ENCODE measurements around the gene SYP.

SYP gene

DNA sequence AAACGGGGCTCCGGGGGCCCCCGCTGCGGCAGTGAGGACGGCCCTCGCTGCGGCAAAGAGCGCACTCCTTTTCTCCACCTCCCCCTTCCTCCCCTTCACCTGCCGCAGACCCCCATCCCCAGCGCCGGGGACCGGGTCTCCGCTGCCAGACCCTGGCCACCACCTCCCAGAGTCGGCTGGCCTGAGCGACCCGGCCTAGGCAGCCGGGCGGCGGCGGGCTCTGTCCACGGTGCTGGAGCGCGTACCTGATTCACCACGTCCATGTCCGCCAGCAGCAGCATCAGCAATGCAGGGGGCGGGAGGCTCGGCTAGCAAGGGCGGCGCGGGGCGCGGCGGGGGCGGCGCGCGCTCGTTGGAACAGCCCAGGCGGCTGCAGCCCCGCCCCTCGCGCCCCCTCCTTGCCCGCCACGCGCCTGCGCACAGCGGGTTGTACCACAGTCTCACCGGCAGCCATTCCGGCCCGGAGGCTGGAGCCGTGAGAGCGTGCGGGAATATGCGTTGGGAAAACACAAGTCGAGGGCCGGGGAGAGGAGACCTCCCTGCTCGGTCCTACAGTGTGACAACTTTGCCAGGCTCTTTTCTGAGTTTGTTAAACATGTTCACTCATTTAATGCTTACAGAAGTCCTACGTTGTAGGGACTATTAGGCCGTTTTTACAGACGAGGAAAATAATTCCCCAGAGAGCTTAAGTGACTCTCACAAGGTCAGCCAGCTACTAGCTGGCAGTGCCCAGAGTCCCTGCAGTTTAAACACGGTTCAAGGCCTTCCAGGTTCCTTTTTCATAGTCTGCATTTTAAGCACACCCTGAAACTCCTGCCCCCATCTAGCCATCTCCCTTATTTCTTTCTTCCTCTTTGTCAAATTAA, at the start of gene SYP:
Gene SYP (minus strand): TSS at position 288 of the 866 bp plus-strand sequence. CDS start 7 bp downstream, at position 281.
- H3K9ac ChIP-seq: no peak within 1 kb of the TSS
- H3K4me3 ChIP-seq (IDR thresholded peaks at IDR 0.05; ENCODE audit: insufficient read depth, low read depth, low read length): no peak within 1 kb of the TSS
- no peaks in the 10 kb centered on the region for H3K36me3 ChIP-seq (ENCODE audit: insufficient read depth)
- TF ChIP-seq, protein P1, sequence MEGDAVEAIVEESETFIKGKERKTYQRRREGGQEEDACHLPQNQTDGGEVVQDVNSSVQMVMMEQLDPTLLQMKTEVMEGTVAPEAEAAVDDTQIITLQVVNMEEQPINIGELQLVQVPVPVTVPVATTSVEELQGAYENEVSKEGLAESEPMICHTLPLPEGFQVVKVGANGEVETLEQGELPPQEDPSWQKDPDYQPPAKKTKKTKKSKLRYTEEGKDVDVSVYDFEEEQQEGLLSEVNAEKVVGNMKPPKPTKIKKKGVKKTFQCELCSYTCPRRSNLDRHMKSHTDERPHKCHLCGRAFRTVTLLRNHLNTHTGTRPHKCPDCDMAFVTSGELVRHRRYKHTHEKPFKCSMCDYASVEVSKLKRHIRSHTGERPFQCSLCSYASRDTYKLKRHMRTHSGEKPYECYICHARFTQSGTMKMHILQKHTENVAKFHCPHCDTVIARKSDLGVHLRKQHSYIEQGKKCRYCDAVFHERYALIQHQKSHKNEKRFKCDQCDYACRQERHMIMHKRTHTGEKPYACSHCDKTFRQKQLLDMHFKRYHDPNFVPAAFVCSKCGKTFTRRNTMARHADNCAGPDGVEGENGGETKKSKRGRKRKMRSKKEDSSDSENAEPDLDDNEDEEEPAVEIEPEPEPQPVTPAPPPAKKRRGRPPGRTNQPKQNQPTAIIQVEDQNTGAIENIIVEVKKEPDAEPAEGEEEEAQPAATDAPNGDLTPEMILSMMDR (conservative IDR thresholded peaks at IDR 0.05; ENCODE audit: low read depth, low read length): no peak
- no peaks in the 10 kb centered on the region for H3K4me1 ChIP-seq (ENCODE audit: low read depth, poor library complexity, severe bottlenecking)
- H4K20me1 ChIP-seq (ENCODE audit: insufficient read depth): no peaks in the 10 kb centered on the region
- peak within 1 kb of the TSS; percentile 57; the same call in 1 of the 2 replicates for H3K4me2 ChIP-seq
- H3K27me3 ChIP-seq (ENCODE audit: insufficient read depth, low read depth): peaks cover 5% of the 10 kb centered on the region; the same call in 1 of the 2 replicates
- no peak within 1 kb of the TSS for H3K27ac ChIP-seq
- H2AFZ ChIP-seq (ENCODE audit: low read depth): peak within 1 kb of the TSS; percentile 92
- H3K79me2 ChIP-seq (ENCODE audit: insufficient read depth, low read depth): no peaks in the 10 kb centered on the region

- Histone ChIP-seq H4K20me1 (ENCODE audit: insufficient read depth) (no peaks in the 10 kb centered on the region), H3K27ac (no peak overlapping the region), H2AFZ (ENCODE audit: low read depth) (no peak overlapping the region), H3K4me2 (no peak overlapping the region), H3K27me3 (ENCODE audit: insufficient read depth, low read depth) (no peaks in the 10 kb centered on the region), H3K79me2 (ENCODE audit: insufficient read depth, low read depth) (no peaks in the 10 kb centered on the region), H3K9ac (no peak overlapping the region), H3K4me3 (IDR thresholded peaks at IDR 0.05; ENCODE audit: insufficient read depth, low read depth, low read length) (no peak overlapping the region), H3K4me1 (ENCODE audit: low read depth, poor library complexity, severe bottlenecking) (no peaks in the 10 kb centered on the region), H3K36me3 (ENCODE audit: insufficient read depth) (no peaks in the 10 kb centered on the region)
- TF ChIP-seq, protein P1 (conservative IDR thresholded peaks at IDR 0.05; ENCODE audit: low read depth, low read length): no peak
These were observed 49.6 kb upstream of the SYP start for GRCh38 chrX:49249616-49250015.

- H2AFZ ChIP-seq (ENCODE audit: low read depth): no peak overlapping the region
- H3K4me3 ChIP-seq (IDR thresholded peaks at IDR 0.05; ENCODE audit: insufficient read depth, low read depth, low read length): no peak overlapping the region
- no peak overlapping the region for H3K9ac ChIP-seq
- TF ChIP-seq, protein P1 (conservative IDR thresholded peaks at IDR 0.05; ENCODE audit: low read depth, low read length): no peak
- H3K27me3 ChIP-seq (ENCODE audit: insufficient read depth, low read depth): no peaks in the 10 kb centered on the region
- H3K4me2 ChIP-seq: no peak overlapping the region
- no peak overlapping the region for H3K27ac ChIP-seq
- H3K36me3 ChIP-seq (ENCODE audit: insufficient read depth): no peaks in the 10 kb centered on the region
- H4K20me1 ChIP-seq (ENCODE audit: insufficient read depth): no peaks in the 10 kb centered on the region
- no peaks in the 10 kb centered on the region for H3K4me1 ChIP-seq (ENCODE audit: low read depth, poor library complexity, severe bottlenecking)
- no peaks in the 10 kb centered on the region for H3K79me2 ChIP-seq (ENCODE audit: insufficient read depth, low read depth)
These were observed 49.1 kb upstream of the SYP start for GRCh38 chrX:49249071-49249470.

DNA sequence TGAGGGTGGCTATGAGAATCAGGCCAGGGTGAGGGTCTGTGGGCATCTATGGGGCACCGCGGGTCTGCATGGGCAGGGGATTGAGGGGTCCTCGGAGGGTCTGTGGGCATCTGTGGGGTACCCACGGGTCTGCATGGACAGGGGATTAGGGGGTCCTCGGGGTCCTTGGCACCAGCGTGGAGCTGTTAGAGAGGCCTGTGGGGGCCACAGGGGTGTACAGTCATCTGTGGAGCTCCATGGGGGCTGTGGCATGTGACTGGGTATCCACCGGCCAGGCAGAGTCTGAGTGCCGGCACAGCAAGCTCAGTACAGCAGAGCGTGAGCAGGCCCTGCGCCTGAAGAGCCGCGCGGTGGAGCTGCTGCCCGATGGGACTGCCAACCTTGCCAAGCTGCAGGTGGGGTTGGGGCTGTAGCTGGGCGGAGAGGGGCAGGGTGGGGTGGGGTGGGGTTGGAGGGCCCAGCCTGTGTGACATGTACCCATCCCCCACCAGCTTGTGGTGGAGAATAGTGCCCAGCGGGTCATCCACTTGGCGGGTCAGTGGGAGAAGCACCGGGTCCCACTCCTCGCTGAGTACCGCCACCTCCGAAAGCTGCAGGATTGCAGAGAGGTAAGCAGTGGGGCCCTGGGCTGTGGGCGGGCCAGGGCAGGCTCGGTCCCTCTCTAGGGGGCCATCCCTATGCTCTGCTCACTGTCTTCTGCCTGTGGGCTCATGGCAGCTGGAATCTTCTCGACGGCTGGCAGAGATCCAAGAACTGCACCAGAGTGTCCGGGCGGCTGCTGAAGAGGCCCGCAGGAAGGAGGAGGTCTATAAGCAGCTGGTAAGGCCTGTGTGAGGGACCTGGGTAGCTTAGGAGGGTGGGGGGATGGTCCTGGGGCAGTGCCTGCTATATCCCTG, 48.2 kb upstream of the SYP start:
- Histone ChIP-seq H3K27ac (no peak overlapping the region), H4K20me1 (ENCODE audit: insufficient read depth) (no peaks in the 10 kb centered on the region), H3K79me2 (ENCODE audit: insufficient read depth, low read depth) (no peaks in the 10 kb centered on the region), H3K4me1 (ENCODE audit: low read depth, poor library complexity, severe bottlenecking) (no peaks in the 10 kb centered on the region), H3K9ac (no peak overlapping the region), H3K4me3 (IDR thresholded peaks at IDR 0.05; ENCODE audit: insufficient read depth, low read depth, low read length) (no peak overlapping the region), H3K36me3 (ENCODE audit: insufficient read depth) (no peaks in the 10 kb centered on the region), H2AFZ (ENCODE audit: low read depth) (no peak overlapping the region), H3K4me2 (no peak overlapping the region), H3K27me3 (ENCODE audit: insufficient read depth, low read depth) (no peaks in the 10 kb centered on the region)
- TF ChIP-seq, protein P1 (conservative IDR thresholded peaks at IDR 0.05; ENCODE audit: low read depth, low read length): no peak
